ENCODE results near the gene LYRM9.

GRCh38 chr17:27868565-27868964 lies 24.6 kb downstream of the LYRM9 start:
- TF ChIP-seq, protein P1, sequence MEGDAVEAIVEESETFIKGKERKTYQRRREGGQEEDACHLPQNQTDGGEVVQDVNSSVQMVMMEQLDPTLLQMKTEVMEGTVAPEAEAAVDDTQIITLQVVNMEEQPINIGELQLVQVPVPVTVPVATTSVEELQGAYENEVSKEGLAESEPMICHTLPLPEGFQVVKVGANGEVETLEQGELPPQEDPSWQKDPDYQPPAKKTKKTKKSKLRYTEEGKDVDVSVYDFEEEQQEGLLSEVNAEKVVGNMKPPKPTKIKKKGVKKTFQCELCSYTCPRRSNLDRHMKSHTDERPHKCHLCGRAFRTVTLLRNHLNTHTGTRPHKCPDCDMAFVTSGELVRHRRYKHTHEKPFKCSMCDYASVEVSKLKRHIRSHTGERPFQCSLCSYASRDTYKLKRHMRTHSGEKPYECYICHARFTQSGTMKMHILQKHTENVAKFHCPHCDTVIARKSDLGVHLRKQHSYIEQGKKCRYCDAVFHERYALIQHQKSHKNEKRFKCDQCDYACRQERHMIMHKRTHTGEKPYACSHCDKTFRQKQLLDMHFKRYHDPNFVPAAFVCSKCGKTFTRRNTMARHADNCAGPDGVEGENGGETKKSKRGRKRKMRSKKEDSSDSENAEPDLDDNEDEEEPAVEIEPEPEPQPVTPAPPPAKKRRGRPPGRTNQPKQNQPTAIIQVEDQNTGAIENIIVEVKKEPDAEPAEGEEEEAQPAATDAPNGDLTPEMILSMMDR (IDR thresholded peaks at IDR 0.05): no peak
- TF ChIP-seq POLR2A (IDR thresholded peaks at IDR 0.05): no peak
